Esophagus squamous epithelium (tissue), 5 donors: Measurements from ENCODE around the gene KIAA0513. TPM values are rescaled to one million over a fixed set of nuclear protein-coding genes. Genes with fewer than 3 reads are reported as not detected.
A peak's percentile ranks its signal among the peaks of the same experiment; 100 is the strongest.

Experiments
- DNase-seq: peaks from one replicate; lab custom pipeline; 2025; lab: John Stamatoyannopoulos, UW
- H3K27ac ChIP-seq, 4 donors: fragments of 200-600 bp; sonication (generic); one replicate each; pipeline ENCODE4 v1.5.1; 2016 to 2019; ENCODE audit warnings: mild to moderate bottlenecking in 1 of 4
- H3K27me3 ChIP-seq, 4 donors: fragments of 200-600 bp; sonication (generic); 1 replicate in 3 of 4; 2 replicates in 1 of 4; pipeline versions ENCODE4 v1.5.1 to v1.6.0; 2017 to 2021; ENCODE audit warnings: antibody characterized with exemption in 1 of 4
- H3K36me3 ChIP-seq, 3 donors: fragments of 200-600 bp; sonication (generic); one replicate each; pipeline ENCODE4 v1.5.1; 2016 to 2019
- H3K4me1 ChIP-seq, 3 donors: fragments of 200-600 bp; sonication (generic); one replicate each; pipeline ENCODE4 v1.5.1; 2017 to 2019
- H3K4me3 ChIP-seq, 4 donors: fragments of 200-600 bp; sonication (generic); 1 replicate in 3 of 4; 2 replicates in 1 of 4; pipeline ENCODE4 v1.5.1; 2016 to 2019; ENCODE audit warnings: mild to moderate bottlenecking in 2 of 4, moderate library complexity in 1 of 4
- H3K9me3 ChIP-seq, 3 donors: fragments of 200-600 bp; sonication (generic); one replicate each; pipeline ENCODE4 v1.5.1; 2016 to 2019
- CTCF ChIP-seq, 6 experiments: fragments of 450-650 bp in 4 of 6; fragments of 200-600 bp in 2 of 6; sonication (generic) in 2 of 6; IDR thresholded peaks; one replicate each; pipeline ENCODE4 v1.5.1; 2016 to 2019; ENCODE audit warnings: antibody characterized with exemption in 6 of 6, mild to moderate bottlenecking in 4 of 6, moderate library complexity in 4 of 6
- POLR2A ChIP-seq, 4 donors: fragments of 450-650 bp; IDR thresholded peaks; one replicate each; pipeline ENCODE4 v1.6.1; 2017; ENCODE audit warnings: antibody characterized with exemption in 4 of 4, mild to moderate bottlenecking in 4 of 4, moderate library complexity in 3 of 4
- WGBS, 2 donors: methylation state at CpG; one replicate each; pipeline ENCODE4 v1.1.5; 2018; 5-methylcytosine and 5-hydroxymethylcytosine counted together
- intact Hi-C: fragments of 100-400 bp; cut with DNase I; formaldehyde crosslinking; loops from one replicate; pipeline ENCODE4 v1.15.0; 2022
- total RNA-seq, 4 donors: library from RNA; depleted of rRNA; stranded (reverse); fragments of >200 nt; gene quantifications; one replicate each; pipeline ENCODE4 v1.1.0, GENCODE V29; 2016
- donor health status: DM: yes; HTN: yes; CAD: no.

The KIAA0513 gene
- total RNA-seq, 4 donors from 2014 or later: 9.0 to 11.4 (median 9.7) TPM

GRCh38 chr16:85105475-85105874, 77.9 kb downstream of the KIAA0513 start:
- 53 to 56% methylated on average over 3 of the region's 5 CpGs for WGBS, 2 donors
- peak overlapping the region in 1 of 4 donors; percentile 33 for H3K27ac ChIP-seq
- H3K27me3 ChIP-seq: peaks cover 0 to 9% (median 0%) of the 10 kb centered on the region in 4 donors
- H3K4me3 ChIP-seq: no peak overlapping the region
- no peak for DNase-seq
- TF ChIP-seq CTCF (IDR thresholded peaks at IDR 0.05) (no peak), POLR2A (IDR thresholded peaks at IDR 0.05) (no peak)
- H3K36me3 ChIP-seq: no peaks in the 10 kb centered on the region
- no peaks in the 10 kb centered on the region for H3K9me3 ChIP-seq
- intact Hi-C loops: no loop called here
- peaks cover 0 to 16% (median 5%) of the 10 kb centered on the region in 3 donors for H3K4me1 ChIP-seq

GRCh38 chr16:85107083-85107482, 79.5 kb downstream of the KIAA0513 start:
- intact Hi-C loops: no loop called here
- H3K27ac ChIP-seq: no peak overlapping the region
- TF ChIP-seq CTCF (IDR thresholded peaks at IDR 0.05): no peak
- TF ChIP-seq POLR2A (IDR thresholded peaks at IDR 0.05): no peak
- 80 to 85% methylated on average over 2 to 6 of the region's 9 CpGs for WGBS, 2 donors
- DNase-seq: no peak
- no peaks in the 10 kb centered on the region for H3K36me3 ChIP-seq
- no peak overlapping the region for H3K4me3 ChIP-seq
- H3K9me3 ChIP-seq: no peaks in the 10 kb centered on the region
- peaks cover 0 to 16% (median 5%) of the 10 kb centered on the region in 3 donors for H3K4me1 ChIP-seq
- peaks cover 0 to 9% (median 0%) of the 10 kb centered on the region in 4 donors for H3K27me3 ChIP-seq

GRCh38 chr16:85107532-85107931, 79.9 kb downstream of the KIAA0513 start:
- TF ChIP-seq CTCF (IDR thresholded peaks at IDR 0.05) (no peak), POLR2A (IDR thresholded peaks at IDR 0.05) (no peak)
- peaks cover 0 to 9% (median 0%) of the 10 kb centered on the region in 4 donors for H3K27me3 ChIP-seq
- 78 to 88% methylated on average over 6 to 10 of the region's 11 CpGs for WGBS, 2 donors
- intact Hi-C loops: no loop called here
- peaks cover 0 to 16% (median 5%) of the 10 kb centered on the region in 3 donors for H3K4me1 ChIP-seq
- H3K27ac ChIP-seq: no peak overlapping the region
- H3K36me3 ChIP-seq: no peaks in the 10 kb centered on the region
- no peak overlapping the region for H3K4me3 ChIP-seq
- H3K9me3 ChIP-seq: no peaks in the 10 kb centered on the region
- no peak for DNase-seq

- no peaks in the 10 kb centered on the region for H3K9me3 ChIP-seq
- no peak for DNase-seq
- no peaks in the 10 kb centered on the region for H3K36me3 ChIP-seq
- peaks cover 0 to 11% (median 7%) of the 10 kb centered on the region in 3 donors for H3K4me1 ChIP-seq
- no peak overlapping the region for H3K27ac ChIP-seq
- WGBS, 2 donors: no CpG with 5 or more reads among the region's 19 CpGs
- H3K27me3 ChIP-seq: peaks cover 0 to 13% (median 0%) of the 10 kb centered on the region in 4 donors
- no peak overlapping the region for H3K4me3 ChIP-seq
- TF ChIP-seq POLR2A (IDR thresholded peaks at IDR 0.05): no peak
- TF ChIP-seq CTCF (IDR thresholded peaks at IDR 0.05): no peak
- intact Hi-C loops: loop anchor here (10.0 kb wide), 1 partner anchor 135 kb away; no protein-coding TSS in a partner anchor
Observed at GRCh38 chr16:85110105-85110504, 82.5 kb downstream of the KIAA0513 start.

GRCh38 chr16:85111184-85111583, 83.6 kb downstream of the KIAA0513 start:
- no peak overlapping the region for H3K27ac ChIP-seq
- peaks cover 0 to 11% (median 0%) of the 10 kb centered on the region in 4 donors for H3K27me3 ChIP-seq
- H3K36me3 ChIP-seq: no peaks in the 10 kb centered on the region
- DNase-seq: no peak
- TF ChIP-seq POLR2A (IDR thresholded peaks at IDR 0.05) (no peak), CTCF (IDR thresholded peaks at IDR 0.05) (no peak)
- intact Hi-C loops: loop anchor here (10.0 kb wide), 1 partner anchor 134 kb away; no protein-coding TSS in a partner anchor
- no peaks in the 10 kb centered on the region for H3K9me3 ChIP-seq
- no peak overlapping the region for H3K4me3 ChIP-seq
- 82 to 84% methylated on average over 4 to 7 of the region's 9 CpGs for WGBS, 2 donors
- H3K4me1 ChIP-seq: peaks cover 0 to 10% (median 5%) of the 10 kb centered on the region in 3 donors
